HG03520 (cell line): ENCODE measurements around the gene MYO18A.
"Not testable (repeated sequence)": the region's sequence is repeated elsewhere in the genome, so short reads cannot be mapped to it uniquely, and the experiment has no call there.

Experiments used
- ATAC-seq: cut with Tn5 transposase; IDR thresholded peaks from one replicate; pipeline ENCODE4 v1.9.1; 2021; ENCODE audit warnings: mild to moderate bottlenecking, moderate library complexity; ENCODE audit not compliant: unreplicated experiment

The MYO18A gene

DNA sequence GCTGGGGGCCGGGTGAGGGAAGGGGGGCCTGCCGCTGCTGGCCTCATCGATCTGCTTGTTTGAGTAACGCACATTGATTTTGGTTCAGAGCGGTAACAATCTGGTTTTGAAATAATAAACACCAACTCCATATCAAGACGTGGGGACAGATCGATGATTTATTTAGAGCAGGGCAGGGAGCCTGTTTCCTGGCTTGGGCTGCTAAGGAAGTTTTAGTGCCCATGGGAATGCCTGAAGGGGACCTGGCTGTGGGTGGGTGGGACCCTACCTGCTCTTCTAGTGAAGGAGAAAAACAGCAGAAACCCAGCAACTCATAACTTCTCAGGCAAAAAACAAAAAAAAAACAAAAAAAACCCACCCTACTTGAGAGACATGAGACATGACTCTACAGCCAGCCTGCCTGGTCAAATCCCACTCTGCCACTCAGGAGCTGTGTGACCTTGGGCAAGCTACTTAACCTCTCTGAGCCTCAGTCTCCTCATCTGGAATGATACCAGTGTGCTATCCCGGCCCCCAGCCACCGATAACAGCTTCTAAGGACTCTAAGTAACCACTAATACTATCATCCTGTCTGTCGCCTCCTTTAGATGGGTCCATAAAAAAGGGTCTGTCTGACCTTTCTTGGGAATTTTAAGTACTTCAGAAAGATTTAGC is 71.2 kb downstream of the MYO18A start:
- no peak for ATAC-seq

DNA sequence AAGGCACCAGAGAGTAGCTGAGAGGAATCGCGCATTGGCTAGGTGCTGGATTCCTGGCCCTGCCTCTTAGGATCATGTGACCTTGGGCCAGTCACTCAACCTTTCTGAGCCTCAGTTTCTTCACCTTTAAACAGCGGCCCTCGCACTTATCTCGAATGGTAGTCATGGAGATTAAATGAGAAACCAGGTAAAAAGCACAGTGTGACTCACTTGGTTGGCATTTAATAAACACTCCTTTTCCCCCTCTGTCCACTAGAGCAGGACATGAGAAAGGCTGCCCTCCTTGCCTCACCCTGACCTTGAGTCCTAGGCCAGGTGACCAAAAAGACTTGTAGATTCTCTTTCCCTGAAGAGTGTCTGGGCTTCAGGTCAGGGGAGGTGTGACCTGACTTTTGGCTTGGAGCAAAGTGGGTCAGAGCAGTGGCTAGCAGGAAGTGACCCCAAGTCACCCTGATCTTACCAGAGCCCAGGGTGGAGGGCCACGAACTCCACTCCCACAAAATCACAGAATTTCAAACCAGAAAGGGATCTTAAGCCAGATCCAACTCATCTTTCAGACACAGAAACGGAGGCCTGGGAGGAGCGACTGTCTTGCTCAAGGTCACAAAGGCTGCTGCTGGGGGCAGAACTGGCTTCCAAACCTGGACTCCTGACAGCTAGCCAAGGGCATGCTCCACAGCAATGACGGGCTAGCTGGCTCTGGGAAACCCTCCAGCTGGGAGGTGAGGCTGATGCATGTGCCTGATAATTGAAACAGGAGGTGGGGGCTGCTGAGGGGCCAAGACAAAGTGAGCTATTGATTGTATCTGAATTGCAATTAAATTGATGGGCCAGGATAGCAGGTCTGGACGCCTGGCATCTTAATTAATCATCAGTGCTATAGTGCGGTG is 72.0 kb downstream of the MYO18A start:
- no peak for ATAC-seq

DNA sequence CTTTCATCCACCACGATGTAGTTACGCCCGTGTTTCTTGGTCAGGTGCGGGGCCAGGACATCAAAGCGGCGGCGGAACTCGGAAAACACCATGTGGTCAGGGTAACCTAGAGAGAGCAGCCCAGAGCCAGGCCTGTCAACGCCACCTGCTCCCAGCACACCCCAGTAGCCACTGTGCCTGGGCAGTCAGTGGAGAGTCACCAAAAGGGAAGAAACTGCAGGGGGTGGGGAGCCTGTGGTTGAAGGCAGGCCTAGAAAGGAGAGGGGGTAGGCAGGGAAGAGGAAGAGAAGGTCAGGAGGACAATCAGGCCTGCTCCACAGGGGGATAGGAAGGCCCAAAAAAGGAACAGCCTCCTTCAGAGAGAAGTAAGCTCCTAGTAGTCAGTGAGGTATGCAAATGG is 73.1 kb downstream of the MYO18A start:
- ATAC-seq: no peak

DNA sequence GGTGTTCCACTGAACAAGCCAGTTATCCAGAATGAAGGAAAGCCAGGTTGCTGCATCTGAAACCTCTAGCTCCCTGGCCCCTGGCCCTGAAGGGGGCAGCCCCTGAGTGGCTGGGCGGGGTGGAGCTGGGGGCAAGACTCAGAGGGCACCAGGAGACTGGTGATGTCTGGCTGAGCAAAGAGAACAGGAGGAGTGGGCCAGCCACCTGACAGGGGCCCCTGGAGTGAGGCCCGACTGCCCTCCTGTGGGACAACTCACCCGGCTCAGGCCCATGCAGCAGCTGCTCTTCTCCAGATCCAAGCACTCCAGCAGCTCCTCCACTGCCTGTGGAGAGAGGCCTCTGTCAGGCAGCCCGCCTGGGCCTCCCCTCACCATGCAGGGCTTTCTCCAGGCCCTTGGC is 76.9 kb downstream of the MYO18A start:
- no peak for ATAC-seq

DNA sequence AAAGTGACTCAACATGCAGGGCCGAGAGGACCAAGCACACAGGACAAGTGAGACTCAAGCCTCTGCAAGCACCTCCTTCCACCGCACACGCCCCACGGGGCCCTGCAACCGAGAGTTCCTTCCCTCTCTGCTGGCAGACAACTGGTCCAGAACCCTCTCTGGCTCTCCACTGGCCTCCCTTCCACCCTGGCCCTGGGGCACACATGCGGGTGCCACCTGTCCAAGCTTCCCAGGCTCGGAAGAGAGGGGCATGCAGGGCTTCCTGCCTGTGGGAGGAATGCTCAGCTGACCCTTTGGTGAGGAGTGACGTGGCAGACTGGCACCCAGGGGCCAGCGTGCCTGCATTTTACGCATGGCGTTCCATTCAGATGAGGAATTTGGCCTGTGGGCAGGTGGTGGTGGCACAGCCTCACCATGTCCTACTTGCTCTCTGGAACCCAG is 77.4 kb downstream of the MYO18A start:
- no peak for ATAC-seq

DNA sequence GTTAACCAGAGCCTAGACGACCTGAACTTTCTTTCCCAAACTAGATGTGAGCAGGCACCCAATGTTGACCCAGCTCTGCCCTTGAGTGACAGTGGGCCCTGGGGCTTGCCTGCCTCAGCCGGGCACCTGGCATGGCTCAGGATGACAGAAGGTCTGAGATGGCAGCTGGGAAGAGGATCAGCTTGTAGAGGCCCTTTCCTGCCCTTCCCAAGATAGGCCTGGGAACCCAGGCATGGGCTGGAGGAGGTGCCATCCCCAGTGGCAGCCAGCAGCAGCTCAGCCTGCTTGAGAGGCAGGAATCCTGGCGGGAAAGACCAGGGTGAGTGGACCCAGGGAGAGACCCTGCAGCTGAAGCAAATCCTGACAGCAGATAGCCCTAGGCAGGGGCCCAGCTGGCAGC is 78.2 kb downstream of the MYO18A start:
- no peak for ATAC-seq

DNA sequence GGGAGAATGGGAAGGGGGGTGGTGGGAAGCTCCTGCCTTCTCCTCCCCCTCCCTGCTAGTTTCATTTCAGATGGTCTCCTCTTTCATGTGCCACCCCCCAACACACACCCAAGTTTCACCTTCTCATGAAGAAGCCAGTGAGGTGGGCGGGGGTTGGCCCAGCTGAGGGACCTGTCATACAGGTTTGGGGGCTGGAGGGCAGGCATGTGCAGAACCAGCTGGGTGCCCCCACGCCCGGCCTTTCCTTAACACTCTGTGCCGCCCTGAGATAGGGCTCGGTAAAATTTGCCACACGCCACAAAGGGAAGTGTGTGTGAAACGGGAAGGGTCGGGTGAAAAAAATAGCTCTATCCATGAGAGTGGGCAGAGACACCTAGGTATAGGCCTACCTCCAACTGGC is 79.9 kb downstream of the MYO18A start:
- ATAC-seq: no peak

DNA sequence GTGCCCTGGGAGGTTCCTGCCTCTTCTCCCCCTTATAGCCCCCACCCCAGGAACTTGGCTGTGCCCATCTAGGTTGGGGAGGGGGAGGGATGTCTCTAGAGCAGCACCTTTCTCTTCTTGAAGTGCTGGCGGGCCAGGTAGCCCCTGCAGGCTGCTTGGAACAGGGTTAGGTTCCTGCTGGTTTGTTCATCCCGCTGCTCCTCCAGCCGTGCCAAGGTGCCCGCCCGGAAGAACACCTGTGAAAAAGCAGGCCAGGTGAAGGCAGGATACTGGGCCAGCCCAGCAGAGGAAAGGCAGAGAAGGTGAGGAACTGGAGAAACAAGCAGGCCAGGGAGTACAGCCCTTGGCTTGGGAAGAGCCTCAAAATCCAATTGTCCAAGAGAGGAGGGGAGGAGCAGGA is 80.7 kb downstream of the MYO18A start:
- ATAC-seq: no peak

DNA sequence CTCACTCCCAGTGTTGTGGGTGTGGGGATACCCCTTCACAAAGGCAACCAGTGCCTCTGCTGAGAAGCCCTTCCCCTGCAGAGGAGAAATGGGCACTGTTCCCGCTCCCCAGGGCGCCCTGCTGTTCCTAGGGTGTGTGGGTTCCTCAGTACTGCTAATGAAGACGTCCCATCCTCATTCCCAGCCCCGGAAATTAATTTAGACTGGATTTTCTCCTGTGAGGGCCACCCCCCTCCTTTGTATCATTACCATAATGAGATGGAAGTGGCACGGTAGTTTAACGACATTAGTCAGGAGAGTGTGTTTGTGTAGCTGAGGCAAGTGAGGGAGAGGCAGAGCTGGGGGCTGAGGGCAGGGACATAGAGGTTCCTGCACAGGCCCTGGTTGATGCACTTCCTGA is 84.1 kb downstream of the MYO18A start:
- ATAC-seq: no peak

DNA sequence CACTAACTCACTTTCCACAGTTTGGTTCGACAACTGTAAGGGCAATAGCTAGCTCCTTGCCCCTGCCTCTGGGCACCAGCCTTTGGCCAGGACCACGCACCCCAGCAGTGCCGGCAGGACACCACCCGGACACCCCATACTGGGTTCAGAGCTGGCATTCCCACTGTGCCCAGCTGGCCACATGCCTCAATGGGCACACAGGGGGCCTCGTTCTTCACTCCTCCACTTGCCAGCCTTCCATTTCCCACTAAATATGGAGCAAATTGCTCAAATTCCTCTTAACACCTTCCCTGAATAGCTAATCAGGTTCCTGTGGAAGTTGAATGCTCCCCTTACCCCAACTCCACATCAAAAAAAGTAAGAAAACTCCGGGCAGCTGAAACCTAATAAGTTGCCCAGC is 84.8 kb downstream of the MYO18A start:
- ATAC-seq: no peak

DNA sequence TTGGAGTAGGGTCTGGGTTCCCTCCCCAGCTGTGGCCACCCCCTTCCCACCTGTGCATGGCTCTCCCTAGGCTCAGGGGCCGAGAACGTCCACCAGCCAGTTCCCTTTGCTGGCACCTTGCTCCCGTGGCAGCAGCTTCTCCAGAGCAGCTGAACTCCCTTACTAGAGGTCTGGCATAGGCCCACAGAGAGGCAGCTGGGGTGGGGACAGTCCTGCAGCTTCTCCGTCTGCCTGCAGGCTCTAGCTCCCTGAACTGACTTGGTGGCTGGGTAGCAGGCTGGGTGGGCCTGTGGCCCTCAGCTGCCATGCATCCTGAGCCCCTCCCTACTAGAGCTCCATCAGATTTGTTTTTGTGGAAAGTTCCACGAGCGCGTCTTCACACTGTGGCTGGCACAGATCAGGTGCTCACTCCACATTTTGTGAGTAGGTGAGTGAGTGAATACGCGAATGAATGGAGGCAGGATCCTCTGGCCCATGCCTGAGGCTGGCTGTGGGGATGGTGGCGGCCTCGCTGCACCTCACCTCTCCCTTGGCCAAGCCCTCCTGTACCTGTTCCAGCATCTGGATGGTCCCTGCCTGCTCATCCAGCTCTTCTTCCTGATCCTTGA is 86.0 kb downstream of the MYO18A start:
- ATAC-seq: no peak

DNA sequence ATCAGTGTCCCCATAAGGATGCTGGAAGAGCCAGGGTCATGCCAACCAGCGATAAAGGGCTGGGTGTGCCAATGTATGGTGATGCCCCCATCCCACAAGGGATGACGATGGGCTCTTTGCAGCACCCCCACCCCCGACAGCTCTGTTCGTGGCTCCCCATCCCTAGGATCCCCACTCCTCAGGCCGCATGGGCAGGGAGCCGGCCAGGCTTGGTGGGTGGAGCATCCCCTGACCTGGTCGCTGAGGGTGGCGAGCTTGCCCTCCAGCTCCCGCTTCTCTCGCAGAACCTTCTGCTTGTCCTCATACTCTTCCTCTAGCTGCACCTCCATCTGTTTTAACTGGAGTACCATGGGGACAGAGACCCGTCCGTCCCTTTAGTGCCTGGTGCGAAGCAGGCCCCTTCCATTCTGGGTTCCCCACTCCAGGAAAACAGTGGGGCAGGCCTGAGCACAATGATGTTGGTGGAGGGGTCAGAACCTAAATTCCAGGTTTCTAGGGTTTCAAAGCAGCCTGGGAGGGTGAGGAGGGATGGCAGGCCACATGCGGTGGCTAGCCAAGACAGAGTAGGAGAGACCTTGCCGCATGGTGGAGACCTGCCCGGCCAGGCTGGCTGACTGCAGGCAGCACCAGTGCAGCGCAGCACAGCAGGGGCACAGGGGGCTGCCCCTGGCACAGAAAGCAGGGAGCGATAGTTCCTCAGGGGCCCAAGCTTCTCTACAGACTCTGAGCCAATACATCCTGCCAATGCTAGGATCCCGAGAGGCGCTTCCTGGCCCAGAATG is 86.9 kb downstream of the MYO18A start:
- no peak for ATAC-seq

DNA sequence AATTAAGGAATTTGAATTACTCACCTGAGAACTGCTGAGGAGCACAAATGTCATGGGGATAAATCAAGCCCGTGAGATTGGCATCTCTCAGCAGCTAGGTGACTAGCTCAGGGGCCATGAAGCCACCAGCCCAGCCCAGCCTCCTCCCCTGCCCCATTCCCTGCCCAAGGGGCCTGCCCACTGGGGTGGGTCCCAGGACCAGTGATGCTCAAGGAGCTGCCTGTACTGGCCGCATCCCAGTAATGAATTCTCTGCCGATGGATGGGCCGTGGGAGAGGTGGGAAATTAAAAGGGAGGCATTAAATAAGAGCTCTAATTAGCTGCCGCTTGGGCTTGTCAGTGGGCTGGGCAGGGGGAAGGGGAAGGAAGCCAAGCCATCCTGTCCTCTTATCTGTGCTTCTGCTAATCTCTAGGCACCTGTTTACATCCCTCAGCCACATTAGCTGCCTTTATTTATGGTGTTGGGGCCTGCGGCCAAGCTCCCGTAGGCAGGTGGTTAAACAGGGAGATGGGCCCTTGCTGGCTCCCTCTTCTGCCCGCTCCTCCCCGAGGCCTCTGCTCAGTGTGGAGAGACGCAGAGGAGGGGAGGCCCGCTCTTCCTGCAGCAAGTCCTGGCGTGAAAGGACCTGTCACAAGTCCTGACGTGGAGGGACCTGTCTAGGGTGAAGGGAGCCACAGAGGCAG is 88.5 kb downstream of the MYO18A start:
- ATAC-seq: no peak

DNA sequence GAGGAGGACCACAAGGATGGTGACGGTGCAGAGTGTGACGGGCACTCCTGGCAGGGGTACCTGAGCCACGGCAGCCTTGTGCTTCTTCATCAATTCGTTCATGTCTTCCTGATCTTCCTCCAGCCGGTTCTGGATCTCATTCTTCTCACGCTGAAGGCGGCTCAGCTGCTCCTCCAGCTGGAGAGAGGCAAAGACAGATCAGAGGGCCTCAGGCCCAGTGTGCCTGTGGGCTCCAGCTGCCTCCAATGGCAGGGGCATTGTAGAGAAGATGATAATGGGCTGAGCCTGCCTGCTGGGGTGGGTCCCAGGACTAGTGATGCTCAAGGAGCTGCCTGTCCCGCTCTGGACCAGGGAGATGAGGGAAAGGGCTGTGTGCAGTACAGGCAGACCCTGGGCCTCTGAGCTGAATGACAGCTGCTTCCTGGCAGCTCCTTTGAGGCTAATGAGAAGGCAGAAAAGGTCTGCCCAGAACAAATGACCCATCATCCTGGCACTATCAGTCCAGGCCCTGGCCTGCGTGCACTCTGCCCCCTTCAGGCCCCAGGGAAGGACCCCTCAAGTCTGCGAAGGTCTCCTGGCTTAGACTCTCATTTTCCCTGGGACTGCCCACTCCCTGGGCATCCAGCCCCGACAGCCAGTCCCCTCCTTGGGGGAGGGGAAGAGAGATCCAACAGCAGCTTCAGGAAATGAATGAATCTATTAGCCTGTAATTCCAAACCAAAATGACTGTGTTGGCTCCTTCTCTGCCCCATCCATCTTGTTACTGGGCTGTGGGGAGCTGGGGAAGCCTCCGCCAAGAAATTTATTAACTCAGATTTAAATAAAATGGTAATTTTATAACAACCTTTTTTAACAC is 89.2 kb downstream of the MYO18A start:
- ATAC-seq: no peak

DNA sequence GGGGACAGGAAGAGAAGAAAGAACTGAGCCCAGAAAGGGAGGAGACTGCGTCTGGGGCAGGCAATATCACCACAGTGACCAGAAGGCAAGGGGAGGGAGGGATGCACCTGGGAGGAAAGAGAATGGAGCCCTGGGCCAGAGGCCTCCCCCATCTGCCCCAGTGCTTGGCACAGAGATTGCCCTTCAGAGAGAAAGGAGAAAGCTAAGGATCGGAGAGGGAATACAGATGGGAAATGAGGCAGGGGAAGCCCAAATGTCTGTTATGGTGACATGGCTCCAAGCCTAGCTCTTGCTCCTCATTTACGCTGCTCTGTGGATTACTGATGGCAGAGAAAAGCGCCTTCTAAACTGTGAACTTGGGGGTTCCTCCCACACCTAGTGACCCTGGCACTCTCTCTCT is 90.1 kb downstream of the MYO18A start:
- ATAC-seq: no peak

DNA sequence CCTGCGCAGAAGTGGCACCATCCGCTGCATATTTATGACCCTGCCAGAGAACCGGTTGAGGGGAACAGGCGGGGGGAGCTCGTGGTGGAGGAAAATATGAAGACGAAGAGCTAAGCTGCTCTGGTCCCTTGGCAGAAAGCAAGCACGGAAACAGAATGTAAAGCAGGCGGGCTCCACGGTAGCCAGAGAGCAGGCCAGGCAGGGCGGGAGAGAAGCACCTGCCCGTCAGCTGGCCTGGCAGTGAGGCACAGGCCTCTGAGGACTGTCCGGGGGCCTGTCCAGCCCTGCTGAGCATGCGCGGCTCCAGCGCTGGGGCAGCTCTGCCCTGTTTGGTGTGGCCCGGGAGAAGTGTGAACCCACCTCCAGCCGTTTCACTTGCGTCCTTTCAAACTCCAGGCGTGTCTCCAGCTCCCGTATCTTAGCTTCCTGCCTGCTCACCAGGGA is 90.6 kb downstream of the MYO18A start:
- no peak for ATAC-seq

DNA sequence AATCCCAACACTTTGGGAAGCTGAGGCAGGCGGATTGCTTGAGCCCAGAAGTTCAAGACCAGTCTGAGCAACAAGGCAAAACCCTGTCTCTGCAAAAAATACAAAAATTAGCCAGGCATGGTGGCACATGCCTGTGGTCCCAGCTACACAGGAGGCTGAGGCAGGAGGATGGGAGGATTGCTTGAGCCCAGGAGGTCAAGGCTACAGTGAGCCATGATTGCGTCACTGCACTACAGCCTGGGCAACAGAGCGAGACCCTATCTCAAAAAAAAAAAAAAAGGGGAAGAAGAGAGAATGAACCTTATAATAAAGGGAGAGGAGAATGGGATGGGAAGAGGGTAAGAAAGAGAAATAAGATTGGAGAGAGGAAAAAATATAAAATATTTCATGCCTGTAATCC is 91.4 kb downstream of the MYO18A start:
- not testable (repeated sequence) for ATAC-seq

DNA sequence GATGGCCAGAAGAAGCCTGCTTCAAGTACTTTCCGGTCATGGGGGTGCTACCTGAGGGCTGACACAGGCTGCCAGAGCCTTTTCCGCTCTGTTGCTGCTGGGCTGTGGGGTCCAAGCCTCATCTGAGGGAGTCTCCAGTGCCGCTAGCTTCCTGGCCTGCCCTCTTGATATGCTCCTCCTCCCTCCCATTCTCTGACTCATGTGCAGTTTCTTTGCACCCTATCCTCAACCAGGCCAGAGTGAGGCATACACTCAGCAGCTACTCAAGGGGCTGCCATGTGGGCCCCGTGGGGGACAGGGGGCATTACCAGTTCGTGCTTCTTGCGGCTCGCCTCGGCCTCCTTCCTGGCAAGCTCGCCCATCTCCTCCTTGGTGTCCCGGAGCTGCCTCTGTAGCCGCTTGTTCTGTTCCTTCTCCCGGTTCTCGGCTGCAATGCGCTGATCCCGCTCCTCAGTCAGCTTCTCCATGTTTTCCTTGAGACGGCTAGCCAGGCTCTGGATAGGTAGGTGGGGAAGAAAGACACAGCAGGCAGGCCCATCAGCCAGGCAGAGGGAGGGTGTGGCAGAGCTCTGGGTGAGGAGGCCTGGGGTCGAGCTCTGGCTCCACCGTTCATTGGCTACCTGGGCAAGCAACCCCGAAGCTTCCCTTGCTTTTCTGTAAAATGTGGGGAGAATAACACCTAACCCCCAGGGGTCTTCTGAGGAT is 93.4 kb downstream of the MYO18A start:
- no peak for ATAC-seq

DNA sequence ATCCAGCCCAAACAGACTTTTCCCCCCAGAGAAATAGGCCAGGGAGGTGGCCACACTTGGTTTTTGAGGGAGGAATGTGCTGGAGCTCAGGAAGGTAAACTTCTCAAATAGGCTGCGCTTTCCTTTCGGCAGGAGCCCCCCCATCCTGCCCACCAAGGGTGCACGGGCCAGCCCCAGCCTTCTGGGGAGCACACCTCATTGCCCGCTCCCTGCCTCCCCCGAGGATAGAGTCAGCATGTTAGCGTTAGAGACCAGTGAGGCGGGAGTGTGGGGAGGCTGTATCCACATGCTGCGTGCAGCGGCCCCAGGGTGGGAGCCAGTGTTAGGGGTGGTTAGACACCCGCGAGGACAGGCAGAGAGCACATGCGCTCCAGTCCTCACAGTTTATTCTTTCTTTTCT is 95.0 kb downstream of the MYO18A start:
- ATAC-seq: no peak
